ENCODE measurements around the gene TECTB.

TECTB gene

DNA sequence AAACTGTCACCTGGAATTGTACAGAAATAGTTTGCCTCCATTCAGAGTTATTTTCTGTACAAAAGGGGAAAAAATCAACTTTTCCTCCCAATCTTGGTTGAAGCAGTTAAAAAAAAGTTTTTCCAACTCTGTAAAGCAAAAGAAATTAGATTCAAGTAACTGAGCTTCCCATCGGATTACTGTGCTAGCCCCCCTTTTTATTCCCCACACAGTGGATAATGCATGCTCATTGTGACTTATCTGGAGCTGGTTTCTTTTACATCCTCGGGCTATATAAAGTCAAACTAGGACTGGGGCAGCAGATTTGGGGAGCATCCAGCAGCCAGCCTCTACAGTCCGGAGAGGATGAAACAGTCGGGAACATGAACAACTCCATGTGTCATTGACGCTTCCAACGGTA is at the start of gene TECTB:
Gene TECTB (plus strand): TSS at position 301 of the 400 bp plus-strand sequence. CDS start 335 bp downstream, outside the sequence.
- no peak within 1 kb of the TSS for H3K27ac ChIP-seq
- no peak for DNase-seq (ENCODE audit: low read depth, low spot score)
- no peaks in the 10 kb centered on the region for H3K36me3 ChIP-seq (ENCODE audit: insufficient read depth, low read length)
- no peak within 1 kb of the TSS for H3K4me3 ChIP-seq
- H3K9me3 ChIP-seq (ENCODE audit: low read depth, low read length): no peaks in the 10 kb centered on the region
- no peak within 1 kb of the TSS for H3K9ac ChIP-seq (ENCODE audit: insufficient read length)
- no peak for TF ChIP-seq POLR2AphosphoS5 (IDR thresholded peaks at IDR 0.05; ENCODE audit: borderline replicate concordance, low read depth, low read length)
- no peak for TF ChIP-seq FOXP2 (optimal IDR thresholded peaks at IDR 0.05; ENCODE audit: control extremely low read depth, extremely low read length, insufficient read depth)
- TF ChIP-seq EZH2 (IDR thresholded peaks at IDR 0.05): no peak

- no peak for DNase-seq (ENCODE audit: low read depth, low spot score)
- Histone ChIP-seq H3K9me3 (ENCODE audit: low read depth, low read length) (no peaks in the 10 kb centered on the region), H3K27ac (no peak overlapping the region), H3K36me3 (ENCODE audit: insufficient read depth, low read length) (no peaks in the 10 kb centered on the region), H3K9ac (ENCODE audit: insufficient read length) (no peak overlapping the region), H3K4me3 (no peak overlapping the region)
- no peak for TF ChIP-seq EZH2 (IDR thresholded peaks at IDR 0.05)
- no peak for TF ChIP-seq POLR2AphosphoS5 (IDR thresholded peaks at IDR 0.05; ENCODE audit: borderline replicate concordance, low read depth, low read length)
- no peak for TF ChIP-seq FOXP2 (optimal IDR thresholded peaks at IDR 0.05; ENCODE audit: control extremely low read depth, extremely low read length, insufficient read depth)
Measured at GRCh38 chr10:112235141-112235540, 48.1 kb upstream of the TECTB start.

- TF ChIP-seq FOXP2 (optimal IDR thresholded peaks at IDR 0.05; ENCODE audit: control extremely low read depth, extremely low read length, insufficient read depth) (no peak), EZH2 (IDR thresholded peaks at IDR 0.05) (no peak), POLR2AphosphoS5 (IDR thresholded peaks at IDR 0.05; ENCODE audit: borderline replicate concordance, low read depth, low read length) (no peak)
- H3K9me3 ChIP-seq (ENCODE audit: low read depth, low read length): no peaks in the 10 kb centered on the region
- no peak for DNase-seq (ENCODE audit: low read depth, low spot score)
Measured at GRCh38 chr10:112235920-112236319, 47.3 kb upstream of the TECTB start.

DNA sequence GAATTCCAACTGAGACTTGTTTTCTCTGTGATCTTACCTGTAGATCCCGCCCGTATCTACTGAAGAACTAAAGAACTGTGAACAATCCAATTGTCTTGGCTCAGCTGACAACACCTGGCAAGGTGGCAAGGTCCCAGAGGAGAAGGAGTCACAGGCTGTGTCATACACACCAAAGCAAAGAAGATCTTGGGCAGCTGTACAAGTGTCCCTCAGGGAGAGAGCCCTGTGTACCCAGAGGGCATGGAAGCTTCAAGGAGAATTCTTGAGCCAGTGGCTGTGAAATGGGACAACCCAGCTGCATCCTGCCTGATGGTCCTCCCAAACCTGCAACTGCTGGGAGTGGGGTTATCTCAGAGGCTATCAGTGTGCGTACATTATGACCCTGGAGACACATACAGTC is 46.7 kb upstream of the TECTB start:
- Histone ChIP-seq H3K27ac (no peak overlapping the region), H3K4me3 (no peak overlapping the region), H3K36me3 (ENCODE audit: insufficient read depth, low read length) (no peaks in the 10 kb centered on the region), H3K9ac (ENCODE audit: insufficient read length) (no peak overlapping the region), H3K9me3 (ENCODE audit: low read depth, low read length) (no peaks in the 10 kb centered on the region)
- no peak for DNase-seq (ENCODE audit: low read depth, low spot score)
- TF ChIP-seq POLR2AphosphoS5 (IDR thresholded peaks at IDR 0.05; ENCODE audit: borderline replicate concordance, low read depth, low read length): no peak
- no peak for TF ChIP-seq EZH2 (IDR thresholded peaks at IDR 0.05)
- no peak for TF ChIP-seq FOXP2 (optimal IDR thresholded peaks at IDR 0.05; ENCODE audit: control extremely low read depth, extremely low read length, insufficient read depth)

More at GRCh38 chr10:112235920-112236319, 47.3 kb upstream of the TECTB start:
- no peak overlapping the region for H3K27ac ChIP-seq
- no peak overlapping the region for H3K4me3 ChIP-seq
- H3K36me3 ChIP-seq (ENCODE audit: insufficient read depth, low read length): no peaks in the 10 kb centered on the region
- no peak overlapping the region for H3K9ac ChIP-seq (ENCODE audit: insufficient read length)

GRCh38 chr10:112239347-112239746 is 43.9 kb upstream of the TECTB start:
- Histone ChIP-seq H3K9ac (ENCODE audit: insufficient read length) (no peak overlapping the region), H3K36me3 (ENCODE audit: insufficient read depth, low read length) (no peaks in the 10 kb centered on the region), H3K4me3 (no peak overlapping the region), H3K27ac (no peak overlapping the region), H3K9me3 (ENCODE audit: low read depth, low read length) (no peaks in the 10 kb centered on the region)
- TF ChIP-seq POLR2AphosphoS5 (IDR thresholded peaks at IDR 0.05; ENCODE audit: borderline replicate concordance, low read depth, low read length): no peak
- no peak for TF ChIP-seq FOXP2 (optimal IDR thresholded peaks at IDR 0.05; ENCODE audit: control extremely low read depth, extremely low read length, insufficient read depth)
- TF ChIP-seq EZH2 (IDR thresholded peaks at IDR 0.05): no peak
- no peak for DNase-seq (ENCODE audit: low read depth, low spot score)

- Histone ChIP-seq H3K9ac (ENCODE audit: insufficient read length) (no peak overlapping the region), H3K9me3 (ENCODE audit: low read depth, low read length) (no peaks in the 10 kb centered on the region), H3K27ac (no peak overlapping the region), H3K4me3 (no peak overlapping the region), H3K36me3 (ENCODE audit: insufficient read depth, low read length) (no peaks in the 10 kb centered on the region)
- DNase-seq (ENCODE audit: low read depth, low spot score): no peak
- TF ChIP-seq FOXP2 (optimal IDR thresholded peaks at IDR 0.05; ENCODE audit: control extremely low read depth, extremely low read length, insufficient read depth): no peak
- no peak for TF ChIP-seq EZH2 (IDR thresholded peaks at IDR 0.05)
- no peak for TF ChIP-seq POLR2AphosphoS5 (IDR thresholded peaks at IDR 0.05; ENCODE audit: borderline replicate concordance, low read depth, low read length)
Measured at GRCh38 chr10:112240441-112240840, 42.8 kb upstream of the TECTB start.

DNA sequence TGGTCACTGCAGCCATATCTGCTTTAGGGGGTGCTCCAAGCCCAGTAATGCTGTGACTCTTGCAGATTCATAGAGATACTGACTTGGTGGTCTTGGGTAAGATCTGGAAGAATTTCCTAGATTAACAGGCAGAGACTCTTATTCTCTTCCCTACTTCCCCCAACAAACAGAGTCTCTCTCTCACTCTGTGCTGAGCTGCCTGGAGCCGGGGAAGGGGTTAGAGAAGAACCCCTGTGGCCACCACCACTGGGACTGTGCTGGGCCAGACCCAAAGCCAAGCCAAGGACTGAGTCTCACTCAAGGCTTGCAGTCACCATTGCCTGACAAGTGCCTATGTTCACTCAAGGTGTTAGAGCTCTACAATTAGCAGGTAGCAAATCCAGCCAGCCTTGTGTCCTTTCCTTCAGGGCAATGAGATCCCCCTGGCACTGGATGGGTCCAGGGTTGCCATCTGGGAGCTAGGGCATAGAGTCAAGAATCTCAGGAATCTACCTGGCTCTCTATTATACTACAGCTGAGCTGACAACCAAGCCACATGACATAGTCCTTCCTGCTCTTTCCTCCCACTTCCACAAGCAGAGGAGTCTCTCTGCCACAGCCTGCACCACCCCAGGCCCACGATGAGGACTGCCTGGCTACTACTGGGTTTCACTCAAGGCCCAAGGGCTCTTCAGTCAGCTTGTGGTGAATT is 41.4 kb upstream of the TECTB start:
- Histone ChIP-seq H3K27ac (no peak overlapping the region), H3K4me3 (no peak overlapping the region), H3K9me3 (ENCODE audit: low read depth, low read length) (no peaks in the 10 kb centered on the region), H3K36me3 (ENCODE audit: insufficient read depth, low read length) (no peaks in the 10 kb centered on the region), H3K9ac (ENCODE audit: insufficient read length) (no peak overlapping the region)
- TF ChIP-seq EZH2 (IDR thresholded peaks at IDR 0.05): no peak
- no peak for TF ChIP-seq POLR2AphosphoS5 (IDR thresholded peaks at IDR 0.05; ENCODE audit: borderline replicate concordance, low read depth, low read length)
- TF ChIP-seq FOXP2 (optimal IDR thresholded peaks at IDR 0.05; ENCODE audit: control extremely low read depth, extremely low read length, insufficient read depth): no peak
- DNase-seq (ENCODE audit: low read depth, low spot score): no peak

GRCh38 chr10:112242769-112243168 is 40.4 kb upstream of the TECTB start:
- no peak for DNase-seq (ENCODE audit: low read depth, low spot score)
- Histone ChIP-seq H3K4me3 (no peak overlapping the region), H3K9ac (ENCODE audit: insufficient read length) (no peak overlapping the region), H3K9me3 (ENCODE audit: low read depth, low read length) (no peaks in the 10 kb centered on the region), H3K27ac (no peak overlapping the region), H3K36me3 (ENCODE audit: insufficient read depth, low read length) (no peaks in the 10 kb centered on the region)
- TF ChIP-seq POLR2AphosphoS5 (IDR thresholded peaks at IDR 0.05; ENCODE audit: borderline replicate concordance, low read depth, low read length) (no peak), FOXP2 (optimal IDR thresholded peaks at IDR 0.05; ENCODE audit: control extremely low read depth, extremely low read length, insufficient read depth) (no peak), EZH2 (IDR thresholded peaks at IDR 0.05) (no peak)

DNA sequence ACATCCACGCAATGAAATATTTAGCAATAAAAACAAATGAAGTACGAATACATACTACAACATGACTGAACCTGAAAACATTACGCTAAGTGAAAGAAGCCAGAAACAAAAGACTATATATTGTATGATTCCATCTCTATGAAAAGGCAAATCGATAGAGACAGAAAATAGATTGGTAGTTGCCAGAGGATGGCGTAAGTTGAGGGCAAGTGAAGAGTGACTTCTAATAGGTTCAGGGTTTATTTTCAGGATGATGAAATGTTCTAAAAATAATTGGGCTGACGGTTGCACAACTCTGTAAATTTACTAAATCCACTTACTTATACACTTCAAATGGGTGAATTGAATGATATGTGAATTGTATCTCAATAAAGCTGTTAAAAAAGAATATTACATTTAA is 39.5 kb upstream of the TECTB start:
- no peak for DNase-seq (ENCODE audit: low read depth, low spot score)
- Histone ChIP-seq H3K9ac (ENCODE audit: insufficient read length) (no peak overlapping the region), H3K27ac (no peak overlapping the region), H3K9me3 (ENCODE audit: low read depth, low read length) (no peaks in the 10 kb centered on the region), H3K36me3 (ENCODE audit: insufficient read depth, low read length) (no peaks in the 10 kb centered on the region), H3K4me3 (no peak overlapping the region)
- TF ChIP-seq FOXP2 (optimal IDR thresholded peaks at IDR 0.05; ENCODE audit: control extremely low read depth, extremely low read length, insufficient read depth): no peak
- TF ChIP-seq POLR2AphosphoS5 (IDR thresholded peaks at IDR 0.05; ENCODE audit: borderline replicate concordance, low read depth, low read length): no peak
- TF ChIP-seq EZH2 (IDR thresholded peaks at IDR 0.05): no peak
